Prostate gland (tissue), 2 donors: ENCODE data around the gene RNASEH2C. TPM values are rescaled to one million over a fixed set of nuclear protein-coding genes. Genes with fewer than 3 reads are reported as not detected.
"Not testable (repeated sequence)": the region's sequence is repeated elsewhere in the genome, so short reads cannot be mapped to it uniquely, and the experiment has no call there.

ENCODE experiments used
- DNase-seq: peaks from one replicate; pipeline ENCODE4 v3.0.0-alpha.2; 2019; ENCODE audit warnings: low spot score
- H3K27ac ChIP-seq, 2 donors: fragments of 200-600 bp; sonication (generic); 2 replicates each; pipeline ENCODE4 v1.5.1; 2017 to 2019
- H3K27me3 ChIP-seq: fragments of 200-600 bp; sonication (generic); replicated peaks from 2 replicates; pipeline ENCODE4 v1.5.1; 2019; ENCODE audit not compliant: insufficient read depth
- H3K36me3 ChIP-seq, 2 donors: fragments of 200-600 bp; sonication (generic); 1 replicate in 1 of 2; 2 replicates in 1 of 2; pipeline versions ENCODE4 v1.5.1 to v1.8.1; 2017 to 2019
- H3K4me1 ChIP-seq: fragments of 200-600 bp; sonication (generic); replicated peaks from 2 replicates; pipeline ENCODE4 v1.5.1; 2019
- H3K4me3 ChIP-seq, 2 donors: fragments of 200-600 bp; sonication (generic); 2 replicates each; pipeline ENCODE4 v1.5.1; 2017 to 2019
- H3K9me3 ChIP-seq: fragments of 200-600 bp; sonication (generic); 2 replicates; pipeline ENCODE4 v1.5.1; 2017
- CTCF ChIP-seq, 4 experiments: fragments of 200-600 bp in 2 of 4; fragments of 450-650 bp in 2 of 4; sonication (generic) in 2 of 4; IDR thresholded peaks; 1 replicate in 3 of 4; 2 replicates in 1 of 4; pipeline ENCODE4 v1.5.1; 2016 to 2019; ENCODE audit warnings: antibody characterized with exemption in 4 of 4, mild to moderate bottlenecking in 2 of 4, moderate library complexity in 2 of 4
- POLR2A ChIP-seq: fragments of 450-650 bp; IDR thresholded peaks from one replicate; pipeline ENCODE4 v1.6.1; 2016; ENCODE audit warnings: antibody characterized with exemption, mild to moderate bottlenecking
- POLR2AphosphoS5 ChIP-seq: sonication (generic); formaldehyde crosslinking; IDR thresholded peaks from one replicate; pipeline ENCODE4 v1.6.1; 2017; ENCODE audit warnings: antibody characterized with exemption
- WGBS: methylation state at CpG from one replicate; pipeline ENCODE4 v1.1.5; 2018; 5-methylcytosine and 5-hydroxymethylcytosine counted together
- intact Hi-C: fragments of 100-400 bp; cut with DNase I; formaldehyde crosslinking; loops from one replicate; pipeline ENCODE4 v1.14.2; 2022
- total RNA-seq, 2 donors: library from RNA; depleted of rRNA; stranded (reverse); fragments of >200 nt; gene quantifications; one replicate each; pipeline ENCODE4 v1.1.0, GENCODE V29; 2016

Gene RNASEH2C
- total RNA-seq, 2 donors from 2014 or later = 78.0 to 166 TPM

DNA sequence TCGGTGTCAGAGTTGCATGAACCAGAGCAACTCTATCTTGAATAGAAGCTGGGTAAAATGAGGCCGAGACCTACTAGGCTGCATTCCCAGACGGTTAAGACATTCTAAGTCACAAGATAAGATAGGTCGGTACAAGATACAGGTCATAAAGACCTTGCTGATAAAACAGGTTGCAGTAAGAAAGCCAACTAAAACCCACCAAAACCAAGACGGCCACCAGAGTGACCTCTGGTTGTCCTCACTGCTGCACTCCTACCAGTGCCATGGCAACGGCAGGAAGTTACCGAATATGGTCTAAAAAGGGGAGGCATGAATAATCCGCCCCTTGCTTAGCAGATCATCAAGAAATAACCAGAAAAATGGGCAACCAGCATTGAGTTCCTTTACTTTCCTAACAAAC is 10.9 kb downstream of the RNASEH2C start:
- H3K9me3 ChIP-seq = no peaks in the 10 kb centered on the region
- DNase-seq = no peak
- WGBS = 62% methylated on average over 8 of the region's 8 CpGs
- peaks cover 3 to 11% of the 10 kb centered on the region in 2 donors for H3K36me3 ChIP-seq
- TF ChIP-seq POLR2A = no peak
- no peak for TF ChIP-seq CTCF (IDR thresholded peaks at IDR 0.05)
- TF ChIP-seq POLR2AphosphoS5 = no peak
- intact Hi-C loops = loop anchor here (5.0 to 10.0 kb wide), 3 partner anchors 73 to 275 kb away; partner anchors contain the start of genes AP5B1 and SNX32
- H3K4me3 ChIP-seq = no peak overlapping the region
- H3K27me3 ChIP-seq = no peaks in the 10 kb centered on the region
- no peak overlapping the region for H3K27ac ChIP-seq
- H3K4me1 ChIP-seq = peaks cover 3% of the 10 kb centered on the region

GRCh38 chr11:65708451-65708850 is 12.1 kb downstream of the RNASEH2C start:
- intact Hi-C loops = loop anchor here (5.0 to 10.0 kb wide), 2 partner anchors 124 to 276 kb away; partner anchors contain the start of gene SNX32
- Histone ChIP-seq H3K4me3 (no peak overlapping the region), H3K36me3 (peaks cover 0 to 4% of the 10 kb centered on the region in 2 donors), H3K4me1 (peaks cover 3% of the 10 kb centered on the region), H3K9me3 (no peaks in the 10 kb centered on the region), H3K27ac (no peak overlapping the region), H3K27me3 (no peaks in the 10 kb centered on the region)
- WGBS = 82% methylated on average over 5 of the region's 5 CpGs
- TF ChIP-seq POLR2A = no peak
- TF ChIP-seq CTCF (IDR thresholded peaks at IDR 0.05) = no peak
- TF ChIP-seq POLR2AphosphoS5 = no peak
- DNase-seq = no peak

DNA sequence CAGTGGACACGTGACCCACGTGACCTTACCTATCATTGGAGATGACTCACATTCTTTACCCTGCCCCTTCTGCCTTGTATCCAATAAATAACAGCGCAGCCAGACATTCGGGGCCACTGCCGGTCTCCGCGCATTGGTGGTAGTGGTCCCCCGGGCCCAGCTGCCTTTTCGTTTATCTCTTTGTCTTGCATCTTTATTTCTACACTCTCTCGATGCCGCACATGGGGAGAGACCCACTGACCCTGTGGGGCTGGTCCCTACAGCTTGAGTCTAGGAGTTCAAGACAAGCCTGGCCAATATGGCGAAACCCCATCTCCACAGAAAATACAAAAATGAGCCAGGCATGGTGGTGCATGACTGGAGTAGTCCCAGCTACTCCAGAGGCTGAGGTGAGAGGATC is 13.6 kb downstream of the RNASEH2C start:
- not testable (repeated sequence) for H3K36me3 ChIP-seq, H3K27ac ChIP-seq, H3K27me3 ChIP-seq, H3K4me1 ChIP-seq, H3K4me3 ChIP-seq, H3K9me3 ChIP-seq, DNase-seq
- intact Hi-C loops = loop anchor here (5.0 to 10.0 kb wide), 2 partner anchors 125 to 278 kb away; partner anchors contain the start of gene SNX32
- 92% methylated on average over 10 of the region's 12 CpGs for WGBS

- H3K9me3 ChIP-seq, H3K27me3 ChIP-seq, H3K27ac ChIP-seq, H3K4me1 ChIP-seq, H3K36me3 ChIP-seq, H3K4me3 ChIP-seq: not testable (repeated sequence)
- WGBS = 16% methylated on average over 14 of the region's 14 CpGs
- TF ChIP-seq CTCF (IDR thresholded peaks at IDR 0.05) (peak; percentile 46 to 83 (median 60)), POLR2AphosphoS5 (peak; percentile 36)
- DNase-seq = peak; percentile 44
- intact Hi-C loops = loop anchor here (5.0 to 10.0 kb wide), 2 partner anchors 126 to 278 kb away; partner anchors contain the start of gene SNX32
These were observed 14.3 kb downstream of the RNASEH2C start for GRCh38 chr11:65706303-65706763.

- TF ChIP-seq POLR2A (no peak), CTCF (IDR thresholded peaks at IDR 0.05) (no peak)
- no peak for DNase-seq
- intact Hi-C loops = loop anchor here (10.0 kb wide), 1 partner anchor 281 kb away; no protein-coding TSS in a partner anchor
- Histone ChIP-seq H3K27me3 (no peaks in the 10 kb centered on the region), H3K4me3 (no peak overlapping the region), H3K9me3 (no peaks in the 10 kb centered on the region), H3K36me3 (no peaks in the 10 kb centered on the region), H3K27ac (no peak overlapping the region), H3K4me1 (no peaks in the 10 kb centered on the region)
- 67% methylated on average over 4 of the region's 4 CpGs for WGBS
These were observed 16.8 kb downstream of the RNASEH2C start for GRCh38 chr11:65703846-65704245.
